GM21723 (cell line): Measurements from ENCODE around the gene FAM20C.

Source experiments
- ATAC-seq: cut with Tn5 transposase; IDR thresholded peaks from one replicate; pipeline ENCODE4 v1.9.1; 2021; ENCODE audit warnings: mild to moderate bottlenecking, moderate library complexity; ENCODE audit not compliant: unreplicated experiment

The FAM20C gene

DNA sequence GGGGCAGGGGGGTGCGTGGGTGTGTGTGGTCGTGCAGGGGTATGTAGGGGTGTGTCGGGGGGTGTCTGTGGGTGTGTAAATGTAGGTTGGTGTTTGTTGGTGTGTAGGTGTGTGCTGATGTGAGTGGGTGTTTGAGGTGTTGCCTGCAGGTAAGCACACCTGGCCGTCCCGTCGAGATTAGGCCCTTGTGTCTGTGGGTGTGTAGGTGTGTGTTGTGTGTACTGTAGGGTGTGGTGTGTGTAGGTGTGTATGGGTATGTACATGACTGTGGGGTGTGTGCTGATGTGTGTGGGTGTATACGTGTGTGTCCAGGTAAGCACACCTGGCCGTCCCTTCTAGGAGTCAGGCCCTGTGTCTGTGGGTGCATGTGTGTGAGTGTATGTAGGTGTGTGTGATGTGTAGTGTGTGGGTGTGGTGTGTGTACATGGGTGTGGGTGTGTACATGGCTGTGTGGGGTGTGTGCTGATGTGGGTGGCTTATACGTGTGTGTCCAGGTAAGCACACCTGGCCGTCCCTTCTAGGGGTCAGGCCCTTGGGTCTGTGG lies 15.8 kb downstream of the FAM20C start:
- no peak for ATAC-seq

DNA sequence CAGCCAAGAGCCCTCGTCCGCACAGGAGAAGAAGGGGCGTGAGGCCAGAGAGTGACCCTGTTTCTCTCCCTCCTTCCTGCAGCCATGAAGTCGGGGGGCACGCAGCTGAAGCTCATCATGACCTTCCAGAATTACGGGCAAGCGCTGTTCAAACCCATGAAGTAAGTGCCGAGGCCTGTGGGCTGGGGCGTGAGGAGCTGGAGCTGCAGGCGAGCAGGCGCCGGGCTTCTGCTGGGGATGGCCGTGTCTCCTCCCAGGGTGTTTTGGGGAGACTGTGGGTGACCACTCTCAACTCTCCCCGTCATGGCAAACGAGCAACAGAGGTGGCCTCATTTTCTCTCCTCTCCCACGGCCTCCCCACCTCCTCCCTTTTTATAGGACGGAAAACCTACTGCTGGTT lies 16.4 kb downstream of the FAM20C start:
- ATAC-seq: no peak

DNA sequence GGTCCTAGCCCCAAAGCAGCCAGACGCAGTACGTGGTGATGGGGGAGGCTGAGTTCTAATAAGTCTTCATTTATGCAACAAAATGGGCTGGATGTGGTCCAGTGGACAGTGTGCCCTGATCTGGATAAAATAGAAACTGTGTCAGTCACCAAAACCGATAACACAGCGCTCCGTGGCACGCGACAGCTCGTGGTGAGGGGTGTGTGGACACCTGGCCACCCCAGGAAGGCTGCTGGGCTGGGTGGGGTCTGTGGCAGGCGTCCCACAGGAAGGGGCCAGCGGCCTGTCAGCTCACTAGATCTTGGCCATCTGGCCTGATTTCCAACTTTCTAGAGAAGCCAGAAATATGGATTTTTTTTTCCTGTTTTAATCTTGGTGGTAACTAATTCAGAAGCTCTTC lies 17.0 kb downstream of the FAM20C start:
- no peak for ATAC-seq

DNA sequence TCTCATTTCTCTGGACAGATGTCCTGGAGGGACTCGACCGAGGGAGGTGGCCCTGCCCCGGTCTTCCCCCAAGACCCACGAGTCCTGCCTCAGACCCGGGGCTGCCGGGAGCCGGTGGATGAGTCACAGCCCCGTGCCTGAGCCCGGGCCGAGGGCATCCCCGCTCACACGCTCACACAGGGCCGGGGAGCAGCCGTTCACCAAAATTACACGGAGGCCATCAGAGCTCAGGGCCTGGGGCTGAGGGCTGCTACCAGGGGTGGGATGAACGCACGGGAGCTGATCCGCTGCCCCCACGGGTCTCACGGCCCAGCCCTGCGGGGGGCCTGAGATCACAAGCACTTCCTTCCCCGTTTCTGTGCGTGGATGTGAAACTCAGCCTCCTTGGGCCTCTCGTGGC lies 17.5 kb downstream of the FAM20C start:
- ATAC-seq: no peak

DNA sequence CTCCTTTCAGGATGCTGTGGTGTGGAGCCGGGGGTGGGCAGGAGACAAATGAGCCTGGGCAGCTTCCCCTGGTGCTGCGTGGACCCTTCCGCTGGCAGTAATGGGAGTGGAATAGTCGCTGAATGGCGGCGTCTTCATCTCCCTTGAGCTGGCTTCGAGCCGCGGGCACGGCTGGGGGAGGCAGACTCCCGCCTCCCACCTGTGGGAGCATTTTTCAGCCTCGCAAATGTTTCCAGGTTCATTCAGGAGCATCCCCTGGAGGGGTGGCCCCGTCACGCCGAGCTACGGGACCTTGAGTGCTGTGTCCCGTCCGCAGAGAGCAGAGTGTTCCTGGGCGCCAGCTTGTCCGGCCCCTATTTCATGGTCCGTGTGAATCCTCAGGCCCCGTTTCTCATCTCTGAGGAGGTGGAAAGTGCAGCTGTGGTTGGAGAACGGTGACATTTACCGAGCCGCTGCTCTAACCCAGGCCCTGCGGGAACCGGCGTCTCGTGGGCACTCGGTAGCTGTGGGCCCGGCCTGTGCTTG lies 18.1 kb downstream of the FAM20C start:
- no peak for ATAC-seq

DNA sequence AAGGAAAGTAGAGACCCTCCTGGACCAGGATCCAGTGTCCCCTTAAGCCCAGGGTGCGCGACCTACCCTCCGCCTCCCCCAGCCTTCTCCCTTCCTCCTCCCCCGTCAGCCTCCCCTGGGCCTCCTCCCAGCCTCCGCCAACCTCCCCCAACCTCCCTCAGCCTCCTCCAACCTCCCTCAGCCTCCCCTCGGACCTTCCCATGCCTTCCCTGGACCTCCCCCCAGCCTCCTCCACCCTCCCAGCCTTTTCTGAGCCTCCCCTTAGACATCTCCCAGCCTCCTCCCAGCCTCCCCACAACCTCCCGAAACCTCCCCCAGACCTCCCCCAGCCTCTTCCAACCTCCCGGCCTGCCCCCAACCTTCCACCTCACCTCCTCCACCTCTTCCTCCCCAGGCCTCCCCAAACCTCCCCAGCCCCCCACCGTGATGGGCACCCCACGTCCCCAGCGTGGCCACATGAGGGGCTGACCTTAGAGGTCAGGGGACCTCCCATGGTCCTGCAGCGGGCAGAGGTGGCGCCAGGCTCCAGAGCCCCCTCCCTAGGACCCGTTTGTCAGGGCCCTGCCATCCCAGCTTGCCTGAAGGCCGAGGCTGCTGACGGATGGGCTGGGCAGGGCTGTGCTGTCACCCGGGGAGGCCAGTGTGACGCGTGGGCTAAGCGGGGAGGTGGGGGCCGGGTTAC lies 18.8 kb downstream of the FAM20C start:
- no peak for ATAC-seq

DNA sequence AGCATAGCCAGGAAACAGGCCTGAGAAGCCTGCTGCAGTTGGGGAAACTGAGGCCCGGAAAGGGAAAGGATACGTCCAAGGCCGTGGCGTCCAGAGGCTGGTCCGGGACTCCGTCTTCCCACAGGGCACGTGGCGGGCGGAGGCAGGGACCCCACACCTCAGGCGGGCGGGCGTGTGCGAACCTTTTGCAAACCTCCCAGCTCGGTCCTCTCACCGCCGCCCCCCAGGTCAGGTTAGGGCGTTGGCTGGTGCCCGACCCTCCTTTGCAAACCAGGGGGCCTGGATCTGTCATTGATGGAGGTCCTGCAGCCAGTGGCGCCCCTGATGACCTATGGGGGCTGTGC lies 19.3 kb downstream of the FAM20C start:
- ATAC-seq: no peak

DNA sequence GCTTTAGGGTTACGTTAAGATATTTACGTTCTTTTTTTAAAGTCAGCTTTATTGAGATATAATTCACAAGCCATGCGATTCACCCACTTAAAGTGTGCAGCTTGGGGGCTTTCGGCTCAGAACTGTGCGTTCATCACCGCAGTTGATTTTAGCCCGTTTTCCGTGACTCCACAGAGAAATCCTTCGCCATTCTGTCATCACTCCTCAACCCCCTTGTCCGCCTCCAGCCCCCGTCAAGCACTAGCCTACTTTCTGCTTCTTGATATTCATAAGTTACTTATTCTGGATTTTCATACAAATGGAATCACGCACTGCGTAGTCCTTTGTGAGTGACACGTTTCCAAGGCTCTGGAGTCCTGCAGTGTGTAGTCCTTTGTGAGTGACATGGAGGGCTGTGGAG lies 20.4 kb downstream of the FAM20C start:
- no peak for ATAC-seq

DNA sequence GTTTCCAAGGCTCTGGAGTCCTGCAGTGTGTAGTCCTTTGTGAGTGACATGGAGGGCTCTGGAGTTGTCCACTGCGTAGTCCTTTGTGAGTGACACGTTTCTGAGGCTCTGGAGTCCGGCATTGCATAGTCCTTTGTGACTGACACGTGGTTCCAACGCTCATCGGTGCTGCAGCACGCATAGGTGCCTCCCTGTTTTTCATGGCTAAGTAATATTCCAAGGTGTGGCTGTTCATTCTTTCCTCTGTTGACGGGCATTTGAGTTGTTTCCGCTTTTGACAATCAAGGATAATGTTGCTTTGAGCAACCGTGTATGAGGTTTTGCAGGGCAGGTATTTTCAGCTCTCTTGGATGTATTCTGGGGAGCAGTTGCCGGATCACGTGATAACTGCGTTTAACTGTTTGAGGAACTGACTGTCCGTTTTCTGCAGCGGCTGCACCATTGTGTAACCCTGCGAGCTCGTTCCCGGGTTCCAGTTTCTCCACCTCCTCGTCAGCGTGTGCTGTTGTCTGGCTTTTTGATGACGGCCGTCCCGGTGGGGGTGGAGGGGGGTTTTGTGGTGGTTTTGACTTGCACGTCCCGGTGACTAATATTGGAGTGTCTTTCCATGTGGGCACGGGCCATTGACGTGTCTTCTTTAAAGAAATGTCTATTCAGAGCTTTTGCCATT lies 21.1 kb downstream of the FAM20C start:
- no peak for ATAC-seq

DNA sequence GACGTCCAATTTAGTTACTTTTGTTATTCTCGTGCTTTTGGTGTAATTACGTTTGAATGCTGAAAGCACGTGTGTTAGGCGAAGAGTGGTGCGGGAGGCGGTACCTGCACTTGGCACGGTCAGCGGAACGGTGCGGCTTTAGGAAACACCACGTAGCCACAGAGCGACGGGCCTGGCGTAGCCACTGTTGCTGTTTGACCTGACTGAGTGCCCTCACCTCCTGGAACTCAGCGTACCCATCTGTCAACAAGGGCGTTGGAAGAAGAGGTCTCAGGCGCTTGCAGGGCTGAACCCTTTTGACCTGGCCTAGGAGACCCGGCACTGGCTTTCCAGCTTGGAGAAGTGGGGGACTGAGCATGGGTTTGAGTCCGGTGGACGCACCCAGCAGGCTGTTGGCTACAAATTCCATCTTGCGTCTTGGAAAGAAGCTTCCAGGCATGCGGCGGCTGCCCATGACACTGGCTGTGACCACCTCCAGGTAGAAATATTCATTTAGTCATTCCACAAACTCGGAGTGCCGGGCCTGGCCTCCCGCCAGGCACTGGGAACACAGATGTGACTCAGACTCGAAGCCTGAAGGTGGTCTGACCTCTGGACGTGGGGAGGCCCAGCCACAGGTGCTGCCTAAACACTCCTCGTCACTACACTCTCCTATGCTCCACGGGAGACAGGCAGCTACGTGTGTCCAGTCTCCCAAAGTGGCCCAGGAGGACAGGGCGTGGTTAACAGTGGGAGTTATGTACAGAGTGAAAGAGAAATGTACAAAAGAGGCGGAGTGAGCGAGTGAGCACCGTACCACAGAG lies 22.2 kb downstream of the FAM20C start:
- ATAC-seq: no peak

DNA sequence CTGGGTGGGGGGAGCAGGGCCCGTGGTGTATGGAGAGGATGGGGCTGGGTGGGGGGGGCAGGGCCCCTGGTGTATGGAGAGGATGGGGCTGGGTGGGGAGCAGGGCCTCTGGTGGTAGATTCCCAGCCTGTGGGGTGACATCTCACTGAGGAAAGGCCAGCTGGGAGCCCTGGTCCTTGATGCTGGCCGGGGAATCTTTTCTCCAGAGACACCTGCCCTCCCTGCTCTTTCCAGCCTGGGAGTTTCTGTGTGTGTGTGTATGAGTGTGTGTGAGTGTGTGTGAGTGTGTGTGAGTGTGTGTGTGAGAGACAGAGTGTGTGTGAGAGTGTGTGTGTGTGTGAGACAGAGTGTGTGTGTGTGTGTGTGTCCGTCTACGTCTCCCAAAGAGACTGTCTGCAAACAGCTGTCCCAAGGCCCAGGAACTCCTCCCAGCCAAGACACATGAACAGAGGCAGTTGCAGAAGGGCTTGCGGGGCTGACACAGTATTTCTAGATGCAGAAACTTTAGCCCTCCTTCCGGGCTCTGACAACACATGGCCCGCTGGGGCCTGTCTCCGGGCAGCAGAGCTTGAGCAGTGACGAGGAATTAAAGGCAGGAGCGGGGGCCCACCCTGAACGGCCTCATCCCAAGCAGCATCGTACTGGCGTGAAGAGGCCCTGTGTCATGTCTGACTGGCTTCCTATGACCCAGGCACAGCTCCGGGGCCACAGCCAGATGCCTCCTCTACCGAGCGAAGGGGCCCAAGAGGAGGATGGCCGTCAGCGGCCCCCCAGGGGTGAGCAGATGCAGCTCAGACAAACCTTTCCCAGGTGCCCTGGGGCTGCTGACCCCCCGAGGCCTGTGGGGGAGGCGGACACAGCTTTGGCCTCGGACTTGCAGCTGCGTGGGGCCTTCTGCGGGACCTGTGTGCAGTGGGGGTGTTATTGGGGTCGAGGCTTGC lies 24.3 kb downstream of the FAM20C start:
- ATAC-seq: no peak

DNA sequence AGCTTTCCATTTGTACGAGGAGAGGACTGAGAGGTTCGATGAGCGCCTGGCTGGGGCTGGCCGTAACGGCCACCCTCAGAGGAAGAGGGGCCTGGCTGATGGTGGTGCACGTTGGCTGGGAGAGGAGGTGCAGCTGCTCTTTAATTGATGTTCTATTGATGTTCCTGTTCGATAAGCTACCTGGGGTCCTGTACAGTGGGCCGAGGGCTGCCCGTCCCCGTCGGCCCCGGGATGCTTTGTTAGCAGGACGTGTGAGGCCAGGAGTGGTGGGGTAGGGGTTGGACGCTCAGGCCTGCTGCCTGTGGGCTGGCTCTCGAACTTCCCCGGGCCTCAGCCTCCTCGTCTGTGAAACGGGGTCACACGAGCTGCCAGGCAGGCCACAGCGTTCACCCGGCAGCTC lies 25.4 kb downstream of the FAM20C start:
- ATAC-seq: no peak

DNA sequence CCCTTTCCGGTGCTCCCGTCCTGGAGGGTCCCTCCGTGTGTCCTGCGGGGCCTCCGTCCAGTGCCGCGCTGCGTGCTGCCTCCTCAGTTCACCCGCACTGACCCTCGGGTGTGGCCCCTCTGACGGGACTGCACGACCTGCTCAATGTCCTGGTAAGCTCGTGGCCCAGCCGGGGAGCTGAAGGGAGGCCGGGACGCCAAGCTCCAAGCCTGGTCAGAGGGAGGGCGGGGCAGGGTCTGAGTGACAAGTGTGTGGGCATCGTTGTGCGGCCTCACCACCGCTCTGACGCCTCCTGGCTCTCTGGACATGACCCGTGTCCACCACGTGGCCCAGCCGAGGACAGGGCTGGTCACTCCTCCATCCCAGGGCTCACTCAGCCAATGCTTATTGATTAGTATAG lies 25.9 kb downstream of the FAM20C start:
- no peak for ATAC-seq

DNA sequence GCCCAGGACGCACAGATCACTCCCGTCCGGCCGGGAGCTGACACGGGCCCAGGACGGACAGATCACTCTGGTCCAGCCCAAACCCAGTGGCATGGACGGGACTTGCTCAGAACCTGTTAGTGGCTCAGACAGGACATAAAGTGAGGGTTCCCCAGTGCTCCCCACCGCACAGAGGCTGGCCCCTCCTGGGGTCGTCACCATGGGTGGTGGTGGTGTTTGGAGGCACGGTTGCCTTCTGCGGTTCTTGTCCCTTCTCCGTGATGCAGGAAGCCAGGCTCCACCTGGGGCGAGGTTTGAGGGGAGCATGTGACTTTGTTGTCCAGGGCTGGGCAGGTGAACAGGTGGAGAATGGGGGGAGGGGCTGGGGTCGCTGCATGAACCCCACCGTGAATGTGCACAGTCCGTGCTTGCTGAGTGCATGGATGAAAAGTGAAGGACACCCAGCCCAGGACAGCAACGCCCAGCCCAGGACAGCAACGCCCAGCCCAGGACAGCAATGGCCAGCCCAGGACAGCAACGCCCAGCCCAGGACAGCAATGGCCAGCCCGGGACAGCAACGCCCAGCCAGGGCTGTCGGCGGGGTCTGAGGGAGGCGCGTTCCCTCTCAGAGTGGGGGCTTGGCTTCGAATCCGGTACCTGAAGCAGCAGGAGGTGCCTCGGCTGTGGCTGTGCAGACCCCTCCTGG lies 26.7 kb downstream of the FAM20C start:
- no peak for ATAC-seq

DNA sequence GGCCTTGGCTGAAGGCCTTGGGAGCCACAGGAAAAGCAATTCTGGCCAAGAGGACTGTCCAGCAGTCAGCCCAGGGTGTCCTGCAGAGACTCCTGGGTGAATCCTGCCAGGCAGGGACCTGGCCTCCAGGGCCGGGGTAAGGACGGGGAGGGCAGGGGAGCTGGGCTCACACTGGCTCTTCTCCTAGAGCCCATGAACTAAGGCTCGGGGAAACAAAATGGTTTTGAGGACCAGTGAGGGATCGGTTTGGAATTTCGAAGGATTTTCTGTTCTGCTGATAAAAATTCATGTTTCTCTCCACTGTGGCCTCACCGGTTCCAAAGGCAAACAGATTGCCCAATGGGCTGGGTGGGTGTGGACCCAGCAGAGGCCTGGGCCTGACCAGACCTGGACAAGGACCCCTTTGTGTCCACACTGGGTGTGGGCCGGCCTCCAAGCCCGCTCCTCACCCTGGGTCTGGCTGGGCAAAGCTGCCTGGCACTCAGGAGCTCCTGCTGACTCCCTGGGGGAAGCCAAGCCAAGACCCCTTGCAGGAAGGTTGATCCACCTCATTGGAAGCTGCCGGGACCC lies 27.3 kb downstream of the FAM20C start:
- ATAC-seq: no peak

DNA sequence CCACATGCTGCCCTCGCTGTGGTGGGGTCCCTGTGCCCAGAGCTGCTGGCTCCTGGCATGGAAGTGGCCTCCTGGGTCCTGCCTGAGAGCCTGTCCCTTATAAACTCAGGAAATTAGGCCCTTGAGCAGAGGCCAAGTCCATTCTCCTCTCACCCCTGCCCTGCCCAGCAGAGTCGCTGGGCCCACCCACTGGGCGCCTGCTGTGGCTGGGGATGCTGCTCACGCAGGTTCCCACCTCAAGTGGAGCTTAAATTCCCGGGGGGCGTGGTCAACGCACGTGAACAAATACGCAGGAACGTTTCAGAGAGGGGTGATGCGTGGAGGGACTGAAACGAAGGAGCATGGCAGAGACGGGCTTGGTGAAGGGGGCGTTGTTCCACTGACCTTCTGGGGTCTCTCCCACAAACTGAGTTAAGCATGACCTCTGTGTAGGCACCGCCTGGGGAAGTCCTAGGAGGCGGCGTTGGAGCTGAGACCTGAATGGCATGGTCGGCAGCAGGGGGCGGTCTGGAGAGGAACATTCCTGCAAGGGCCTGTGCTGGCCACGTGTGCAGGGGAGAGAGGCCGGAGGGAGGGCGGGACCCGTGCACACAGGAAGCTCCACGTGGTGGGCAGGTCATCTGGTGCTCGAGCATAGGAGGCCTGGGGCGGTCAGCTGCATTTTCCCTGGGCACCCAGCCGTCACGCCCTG lies 27.9 kb downstream of the FAM20C start:
- no peak for ATAC-seq

DNA sequence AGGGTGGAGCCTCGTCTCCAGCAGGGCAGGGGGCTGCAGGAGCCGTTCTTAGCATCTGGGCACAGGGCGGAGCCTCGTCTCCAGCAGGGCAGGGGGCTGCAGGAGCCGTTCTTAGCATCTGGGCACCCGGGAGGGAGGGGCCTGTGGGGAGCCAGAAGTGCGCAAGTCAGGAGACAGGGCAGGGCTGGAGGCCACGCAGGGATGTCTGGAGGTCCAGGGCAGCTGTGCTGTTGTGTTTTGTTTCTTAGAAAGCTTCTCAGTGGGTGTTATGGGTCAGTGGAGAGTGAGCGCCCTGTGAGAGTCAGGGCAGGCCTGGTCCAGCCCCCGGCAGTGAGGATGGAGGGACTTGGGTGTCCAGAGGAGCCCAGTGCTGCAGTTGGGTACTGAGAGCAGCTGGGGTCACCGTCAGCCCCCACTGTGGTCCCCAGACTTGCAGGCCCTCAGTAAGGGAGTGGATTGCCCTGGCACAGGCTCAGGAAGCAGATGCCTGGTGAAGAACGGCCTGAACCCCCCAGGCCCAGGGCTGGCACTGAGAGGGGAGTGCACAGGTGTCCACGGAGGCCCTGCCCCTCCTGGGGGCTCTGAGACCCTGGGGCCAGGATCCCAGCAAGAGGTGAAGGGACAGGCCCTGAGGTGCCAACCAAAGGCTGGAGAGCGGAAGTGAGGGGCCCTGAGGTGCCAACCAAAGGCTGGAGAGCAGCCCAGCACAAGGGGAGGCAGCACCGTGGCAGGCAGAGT lies 29.8 kb downstream of the FAM20C start:
- ATAC-seq: no peak

DNA sequence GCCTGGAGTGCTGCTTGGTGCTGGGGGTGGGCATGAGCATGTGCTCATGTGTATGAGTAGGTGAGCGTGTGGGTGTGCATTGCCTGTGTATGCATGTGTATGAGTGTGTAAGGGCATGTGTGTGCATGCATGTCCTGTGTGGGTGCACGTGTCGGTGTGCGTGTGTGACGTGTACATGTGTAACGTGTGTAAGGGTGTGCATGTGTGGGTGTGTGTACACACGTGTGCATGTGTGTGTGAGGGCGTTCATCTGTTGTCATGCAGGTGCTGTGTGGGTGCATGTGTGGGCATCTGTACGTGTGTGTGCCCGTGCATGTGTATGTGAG lies 30.3 kb downstream of the FAM20C start:
- no peak for ATAC-seq
